GM19351 (cell line): ENCODE data around the gene FLYWCH1.

Experiments used
- ATAC-seq: cut with Tn5 transposase; IDR thresholded peaks from one replicate; pipeline ENCODE4 v1.9.1; 2021; ENCODE audit warnings: mild to moderate bottlenecking, moderate library complexity; ENCODE audit not compliant: unreplicated experiment

FLYWCH1 gene

GRCh38 chr16:2952679-2953078, 40.9 kb downstream of the FLYWCH1 start:
- ATAC-seq, result no peak

GRCh38 chr16:2953706-2954627, 42.2 kb downstream of the FLYWCH1 start:
- ATAC-seq, result no peak

DNA sequence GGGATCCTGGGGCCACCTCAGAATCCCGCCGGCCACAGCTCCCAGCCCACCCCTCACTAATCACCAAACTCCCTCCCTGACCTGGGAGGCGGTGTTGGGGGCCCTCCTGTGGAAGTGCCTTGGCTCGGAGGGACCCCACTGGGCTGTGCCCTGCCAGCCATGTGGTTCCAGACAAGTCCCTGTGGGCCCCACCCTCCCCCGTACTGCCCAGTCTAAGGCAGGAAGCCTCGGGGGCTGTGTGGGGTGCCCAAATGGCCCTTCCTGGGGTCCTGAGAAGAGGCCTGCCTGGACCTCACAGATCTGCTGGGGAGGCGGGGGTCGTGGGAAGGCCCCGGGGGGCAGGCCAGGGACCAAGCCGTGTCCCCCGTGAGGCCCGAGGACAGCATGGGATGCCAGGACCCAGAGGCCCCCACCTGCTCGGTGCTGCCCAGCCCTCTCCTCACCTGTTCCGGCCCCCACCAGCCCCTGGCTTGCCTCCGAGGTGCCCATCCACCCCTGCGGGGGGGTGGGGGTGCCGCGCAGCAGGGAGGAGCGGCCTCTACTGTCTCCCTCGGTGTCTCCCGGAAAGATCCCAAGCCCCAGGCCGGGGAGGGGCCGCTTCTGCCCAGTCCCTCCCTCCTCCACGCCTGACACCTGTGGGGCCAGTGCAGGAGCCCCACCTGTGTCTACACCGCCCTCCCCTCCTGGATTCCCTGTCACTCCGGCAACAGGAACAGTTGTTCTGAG, 43.1 kb downstream of the FLYWCH1 start:
- no peak for ATAC-seq

GRCh38 chr16:2955438-2955778, 43.7 kb downstream of the FLYWCH1 start:
- ATAC-seq, result no peak

DNA sequence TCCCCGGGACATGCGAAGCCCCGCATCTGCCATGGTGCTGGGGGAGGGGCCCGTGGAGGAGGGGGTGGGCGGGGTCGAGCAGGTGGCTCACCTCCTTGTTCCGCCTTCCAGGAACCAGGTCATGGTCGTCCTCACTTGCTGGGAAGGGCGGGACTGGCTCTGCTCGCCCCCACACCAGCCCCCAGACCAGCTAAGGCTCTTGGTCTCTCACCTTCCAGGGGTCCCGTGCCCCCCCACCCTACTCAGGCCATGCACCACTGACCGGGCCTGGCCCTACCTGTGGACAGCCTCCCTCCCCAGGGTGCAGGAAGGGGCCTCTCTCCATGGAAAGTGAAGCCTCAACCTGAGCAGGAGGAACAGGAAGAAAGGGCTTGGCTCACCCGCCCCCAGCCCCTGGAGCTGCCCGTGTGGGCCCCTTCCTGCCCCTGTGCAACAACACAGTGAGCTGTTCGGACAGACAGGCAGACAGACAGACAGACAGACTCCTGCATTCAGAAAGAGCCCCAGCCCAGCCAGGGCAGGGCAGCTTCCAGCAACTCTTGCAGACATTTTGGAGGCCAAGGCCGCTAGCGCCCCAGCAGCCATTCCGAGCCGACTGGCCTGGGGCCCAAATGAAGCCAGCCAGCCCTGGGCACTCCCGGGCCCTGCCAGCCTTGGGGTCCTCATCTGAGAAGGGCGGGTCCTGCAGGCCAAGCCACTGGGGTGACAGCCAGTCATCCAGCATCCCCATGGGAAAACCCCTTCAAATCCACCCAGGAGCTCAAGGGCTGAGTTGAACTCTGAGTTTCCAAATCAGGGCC, 44.2 kb downstream of the FLYWCH1 start:
- ATAC-seq, result no peak

DNA sequence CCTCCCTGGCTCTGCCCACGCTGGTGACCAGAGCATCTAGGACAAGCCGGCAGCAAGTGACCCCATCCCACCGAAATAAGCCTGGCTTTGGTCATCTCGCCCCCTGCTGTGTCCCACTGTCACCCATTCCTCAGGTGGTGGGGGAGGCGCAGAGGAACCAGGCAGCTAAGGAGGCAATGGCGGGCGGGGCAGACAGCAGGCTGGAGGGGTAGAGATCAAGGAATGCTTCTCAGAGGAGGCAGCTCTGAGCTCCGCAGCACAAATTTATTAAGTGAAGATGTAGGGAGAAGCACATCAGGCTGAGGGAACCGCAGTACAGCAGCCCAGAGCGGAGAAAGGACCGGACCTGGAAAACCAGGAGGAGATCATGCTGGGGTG, 44.8 kb downstream of the FLYWCH1 start:
- no peak for ATAC-seq

DNA sequence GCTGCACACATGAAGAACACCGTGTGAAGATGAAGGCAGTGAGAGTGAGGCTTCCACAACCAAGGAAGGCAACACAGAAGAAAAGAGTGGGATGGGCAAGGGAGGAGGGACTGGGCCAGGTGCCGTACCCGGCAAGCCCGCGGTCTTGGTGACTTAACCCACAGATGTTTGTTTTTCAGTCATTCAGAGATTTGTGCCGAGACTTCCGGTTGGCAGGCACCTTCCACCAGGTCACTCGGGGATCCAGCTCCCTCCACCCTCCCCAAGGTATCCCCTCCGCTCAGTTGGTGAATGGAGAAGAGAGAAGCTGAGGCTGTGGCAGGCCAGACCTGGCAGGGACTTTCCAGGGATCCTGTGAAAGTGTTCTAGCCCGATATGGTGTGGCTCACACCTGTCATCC, 47.5 kb downstream of the FLYWCH1 start:
- no peak for ATAC-seq

DNA sequence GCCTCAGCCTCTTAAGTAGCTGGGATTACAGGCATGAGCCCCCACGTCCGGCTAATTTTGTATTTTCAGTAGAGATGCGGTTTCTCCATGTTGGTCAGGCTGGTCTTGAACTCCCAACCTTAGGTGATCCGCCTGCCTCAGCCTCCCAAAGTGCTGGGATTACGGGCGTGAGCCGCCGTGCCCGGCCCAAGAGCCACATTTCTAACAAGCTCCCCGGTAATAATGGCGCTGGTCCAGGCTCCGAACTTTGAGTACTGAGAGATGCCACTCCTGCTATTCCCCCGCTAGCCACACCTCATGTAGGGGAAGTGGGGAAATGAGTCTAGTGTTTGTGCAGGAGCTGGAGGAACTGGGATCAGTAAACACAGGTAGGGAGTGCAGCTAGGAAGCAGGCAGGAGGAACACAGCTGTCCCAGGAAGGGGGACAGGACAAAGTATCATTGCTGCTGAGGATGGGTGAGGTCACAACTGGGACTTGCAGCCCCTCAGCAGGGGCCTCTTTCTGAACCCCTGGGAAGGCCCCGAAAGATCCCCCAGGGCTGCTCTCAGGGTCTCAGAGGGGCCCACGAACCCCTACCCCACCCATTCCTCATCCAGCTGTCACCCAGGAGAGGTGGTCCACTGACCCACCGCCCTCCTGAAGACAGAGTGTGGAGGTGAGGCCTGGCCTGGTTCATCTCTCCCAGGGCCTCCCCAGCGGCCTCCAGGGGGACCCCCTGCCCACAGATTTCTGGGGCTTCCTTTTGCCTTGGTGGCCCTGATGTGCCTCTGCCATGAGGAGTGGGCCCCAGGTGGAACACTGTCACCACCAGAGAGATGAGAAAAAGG, 48.7 kb downstream of the FLYWCH1 start:
- ATAC-seq, result no peak

DNA sequence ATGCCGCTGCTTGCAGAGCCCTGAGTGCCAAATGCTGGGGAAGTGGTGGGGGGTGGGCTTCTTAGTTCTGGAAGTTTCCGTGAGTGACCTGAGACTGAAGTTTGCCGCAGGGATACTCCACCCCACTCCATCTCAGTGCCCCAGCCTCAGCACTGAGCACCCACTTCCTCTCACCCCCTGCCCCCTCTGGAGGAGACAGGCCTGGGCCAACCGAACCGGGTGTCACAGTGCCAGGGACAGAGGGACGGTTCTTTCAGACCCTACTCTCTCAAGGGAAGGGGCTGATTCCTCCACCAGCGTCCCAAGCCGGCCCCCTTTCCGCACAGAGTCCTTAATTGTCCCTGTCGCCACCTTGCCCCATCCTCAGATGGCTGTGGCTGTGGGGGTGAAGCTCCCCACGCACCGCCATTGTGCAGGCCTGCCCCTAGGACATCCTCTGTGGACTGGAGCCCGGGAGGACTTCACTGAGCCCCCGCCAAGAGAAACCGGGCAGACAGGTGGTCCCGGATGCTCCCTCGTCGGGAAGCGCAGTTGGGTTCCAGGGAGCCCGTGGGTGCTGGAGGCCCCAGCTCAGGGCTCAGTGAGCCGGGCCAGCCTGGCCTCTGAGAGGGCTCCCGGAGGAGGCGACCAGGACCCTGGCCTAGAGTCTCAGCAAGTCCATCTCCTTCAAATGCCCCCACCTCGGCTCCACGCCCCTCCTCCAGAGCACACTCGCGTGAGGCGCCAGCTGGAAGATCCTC, 50.8 kb downstream of the FLYWCH1 start:
- ATAC-seq, result no peak

GRCh38 chr16:2963074-2963722, 51.5 kb downstream of the FLYWCH1 start:
- no peak for ATAC-seq

DNA sequence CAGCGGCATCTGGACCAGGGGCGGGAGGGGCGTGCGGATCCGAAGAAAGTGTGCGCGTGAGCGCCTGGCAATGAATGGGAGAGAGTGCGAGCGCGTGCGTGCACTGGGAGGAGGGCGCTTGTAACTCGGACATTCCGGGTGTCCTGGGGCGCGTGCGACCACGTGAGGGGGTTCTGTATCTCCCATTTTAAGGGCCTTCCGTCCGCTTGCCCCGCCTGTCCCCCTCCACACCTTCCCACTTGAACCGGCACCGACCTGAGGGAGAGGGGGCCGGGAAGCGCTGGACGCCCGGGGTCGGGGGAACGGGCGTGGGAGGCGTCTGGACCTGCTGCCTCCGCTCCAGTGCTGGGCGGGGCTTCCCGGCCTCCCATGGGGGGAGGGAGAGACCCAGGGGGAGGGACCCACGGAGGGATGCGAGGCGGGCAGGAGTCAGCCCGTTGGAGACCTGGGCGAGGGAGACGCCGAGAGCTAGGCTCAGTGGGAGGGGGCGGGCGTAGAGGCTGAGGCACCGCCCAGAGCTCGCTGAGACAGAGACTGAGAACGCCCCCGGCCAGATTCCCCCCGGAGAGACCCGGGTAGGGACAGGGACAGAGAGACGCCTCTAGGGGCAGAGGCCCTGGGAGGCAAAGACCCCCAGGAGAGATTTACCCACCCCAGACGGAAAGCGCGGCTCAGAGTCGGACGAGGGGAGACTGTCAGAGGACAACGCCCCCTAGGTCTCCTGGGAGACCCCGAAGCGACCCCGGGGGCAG, 52.2 kb downstream of the FLYWCH1 start, which contains the start of gene KREMEN2:
KREMEN2 (plus strand) TSS at position 553 of the 752 bp plus-strand sequence. CDS start 246 bp downstream, outside the sequence.
- no peak for ATAC-seq

- no peak for ATAC-seq
Measured at GRCh38 chr16:2964475-2965336, 53.0 kb downstream of the FLYWCH1 start.

DNA sequence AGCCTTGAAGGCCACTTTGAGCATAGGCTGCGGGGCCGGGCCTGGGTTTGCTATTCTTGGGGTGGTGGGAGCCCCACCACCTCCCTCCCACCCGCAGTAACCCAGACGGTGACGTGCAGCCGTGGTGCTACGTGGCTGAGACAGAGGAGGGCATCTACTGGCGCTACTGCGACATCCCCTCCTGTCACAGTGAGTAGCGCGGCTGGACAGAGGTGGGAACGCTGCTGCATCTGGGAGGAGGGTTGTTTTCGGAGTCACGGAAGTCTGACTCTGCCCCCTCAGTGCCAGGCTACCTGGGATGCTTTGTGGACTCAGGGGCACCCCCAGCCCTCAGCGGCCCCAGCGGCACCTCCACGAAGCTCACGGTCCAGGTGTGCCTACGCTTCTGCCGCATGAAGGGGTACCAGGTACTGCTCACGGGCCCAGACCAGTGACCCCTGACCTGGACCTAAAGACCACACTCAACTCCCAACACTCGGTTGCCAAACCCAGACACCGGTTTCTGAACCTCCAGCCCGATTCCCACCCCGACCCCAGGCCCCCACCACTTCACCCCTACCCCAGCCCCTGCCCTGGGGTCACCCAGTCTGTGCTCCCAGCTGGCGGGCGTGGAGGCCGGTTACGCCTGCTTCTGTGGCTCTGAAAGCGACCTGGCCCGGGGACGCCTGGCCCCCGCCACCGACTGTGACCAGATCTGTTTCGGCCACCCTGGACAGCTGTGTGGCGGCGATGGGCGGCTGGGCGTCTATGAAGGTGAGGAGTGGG, 54.5 kb downstream of the FLYWCH1 start:
- ATAC-seq, result no peak

GRCh38 chr16:2966808-2967191, 55.1 kb downstream of the FLYWCH1 start:
- ATAC-seq, result no peak

- ATAC-seq, result no peak
Measured at GRCh38 chr16:2967211-2967631, 55.5 kb downstream of the FLYWCH1 start.

- no peak for ATAC-seq
Measured at GRCh38 chr16:2967721-2968161, 56.0 kb downstream of the FLYWCH1 start.

DNA sequence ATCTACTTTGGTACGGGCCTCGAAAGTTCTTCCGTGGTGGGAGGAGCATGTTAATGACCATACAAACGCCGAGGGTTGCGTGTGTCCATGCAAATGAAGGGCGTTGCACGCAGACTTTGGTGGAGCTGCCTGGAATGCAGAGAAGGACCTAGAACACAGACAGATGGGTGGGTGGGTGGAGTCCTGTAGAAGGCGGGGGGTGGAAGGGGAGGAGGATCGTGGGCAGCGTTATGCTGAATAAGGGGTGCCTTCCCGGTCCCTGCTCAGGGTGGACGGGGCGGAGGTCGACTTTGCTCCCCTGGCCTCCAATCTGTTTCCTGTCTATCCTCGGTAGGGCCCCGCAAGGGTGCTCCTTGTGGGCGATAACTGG, 56.6 kb downstream of the FLYWCH1 start:
- no peak for ATAC-seq
